Measurements from ENCODE around the gene HK2.
A peak's percentile ranks its signal among the peaks of the same experiment; 100 is the strongest.

HK2 gene

DNA sequence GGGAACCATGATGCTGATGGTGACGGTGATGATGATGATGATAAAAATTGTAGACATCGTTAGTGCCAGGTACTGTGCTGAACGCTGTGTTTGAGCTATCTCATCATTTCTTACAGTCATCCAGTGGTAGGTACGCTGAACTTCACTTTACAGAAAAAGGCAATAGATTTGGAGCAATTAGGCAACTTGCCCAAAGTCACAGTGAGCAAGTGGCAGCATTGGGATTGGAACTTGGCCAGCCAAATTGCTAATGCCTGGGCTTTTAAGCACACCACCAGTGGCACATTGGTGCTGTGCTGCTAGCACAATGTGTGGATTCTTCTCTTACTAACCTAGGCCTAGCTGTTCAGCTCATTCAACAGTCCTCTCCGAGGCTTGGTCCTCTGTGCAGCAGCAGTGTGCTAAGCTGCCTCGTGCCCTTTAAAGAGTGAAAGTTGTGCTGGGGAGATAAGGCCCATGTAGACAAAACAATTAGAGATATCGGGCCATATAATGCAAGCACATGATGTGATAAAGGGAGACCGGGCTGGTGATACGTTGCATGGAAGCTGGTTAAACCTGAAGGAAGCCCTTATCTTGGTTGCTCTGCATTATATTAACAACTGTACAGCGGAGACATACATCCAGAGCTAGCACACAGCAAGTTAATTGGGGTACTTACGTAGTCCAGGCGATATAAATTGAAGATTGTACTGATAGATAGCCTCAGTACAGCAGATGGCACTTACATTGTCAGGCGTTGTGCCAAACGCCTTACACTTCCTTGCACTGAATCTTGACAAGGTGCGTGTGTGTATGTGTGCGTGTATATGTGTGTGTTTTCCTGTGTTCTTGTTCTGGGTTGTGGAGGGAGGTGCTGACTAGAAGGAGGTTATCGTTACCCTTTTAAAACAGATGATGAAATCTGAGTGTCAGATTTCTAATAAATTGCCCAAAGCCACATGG lies 28.4 kb downstream of the HK2 start:
- peaks cover 26% of the 10 kb centered on the region for H3K4me1 Mint-ChIP-seq
- no peak overlapping the region for H3K4me3 Mint-ChIP-seq
- H3K36me3 Mint-ChIP-seq: peaks cover 3% of the 10 kb centered on the region
- H3K27ac Mint-ChIP-seq: no peak overlapping the region
- H3K9me3 Mint-ChIP-seq: no peaks in the 10 kb centered on the region
- H3K27me3 Mint-ChIP-seq: no peaks in the 10 kb centered on the region

DNA sequence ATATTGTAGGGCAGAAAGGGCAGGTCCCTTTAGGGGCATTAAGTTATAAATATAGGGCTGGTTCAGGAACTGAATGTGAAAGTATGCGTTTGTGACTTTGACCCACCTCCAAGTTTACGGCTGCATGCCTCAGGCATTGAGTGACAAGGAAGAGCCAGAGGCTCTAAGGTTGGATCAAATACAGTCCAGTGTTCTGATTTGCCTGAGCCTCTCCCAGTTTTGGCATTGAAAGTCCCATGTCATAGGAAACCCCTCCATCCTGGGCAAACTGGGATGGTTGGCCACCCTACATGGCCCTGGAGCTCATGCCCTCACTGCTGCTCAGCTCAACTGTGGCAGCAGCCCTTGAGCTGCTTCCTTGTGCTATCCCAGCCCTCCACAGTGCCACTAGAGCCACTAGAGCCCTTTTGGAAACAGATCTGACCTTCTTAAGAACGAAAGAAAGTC lies 29.9 kb downstream of the HK2 start:
- Mint-ChIP-seq H3K4me3 (no peak overlapping the region), H3K4me1 (peaks cover 30% of the 10 kb centered on the region)

DNA sequence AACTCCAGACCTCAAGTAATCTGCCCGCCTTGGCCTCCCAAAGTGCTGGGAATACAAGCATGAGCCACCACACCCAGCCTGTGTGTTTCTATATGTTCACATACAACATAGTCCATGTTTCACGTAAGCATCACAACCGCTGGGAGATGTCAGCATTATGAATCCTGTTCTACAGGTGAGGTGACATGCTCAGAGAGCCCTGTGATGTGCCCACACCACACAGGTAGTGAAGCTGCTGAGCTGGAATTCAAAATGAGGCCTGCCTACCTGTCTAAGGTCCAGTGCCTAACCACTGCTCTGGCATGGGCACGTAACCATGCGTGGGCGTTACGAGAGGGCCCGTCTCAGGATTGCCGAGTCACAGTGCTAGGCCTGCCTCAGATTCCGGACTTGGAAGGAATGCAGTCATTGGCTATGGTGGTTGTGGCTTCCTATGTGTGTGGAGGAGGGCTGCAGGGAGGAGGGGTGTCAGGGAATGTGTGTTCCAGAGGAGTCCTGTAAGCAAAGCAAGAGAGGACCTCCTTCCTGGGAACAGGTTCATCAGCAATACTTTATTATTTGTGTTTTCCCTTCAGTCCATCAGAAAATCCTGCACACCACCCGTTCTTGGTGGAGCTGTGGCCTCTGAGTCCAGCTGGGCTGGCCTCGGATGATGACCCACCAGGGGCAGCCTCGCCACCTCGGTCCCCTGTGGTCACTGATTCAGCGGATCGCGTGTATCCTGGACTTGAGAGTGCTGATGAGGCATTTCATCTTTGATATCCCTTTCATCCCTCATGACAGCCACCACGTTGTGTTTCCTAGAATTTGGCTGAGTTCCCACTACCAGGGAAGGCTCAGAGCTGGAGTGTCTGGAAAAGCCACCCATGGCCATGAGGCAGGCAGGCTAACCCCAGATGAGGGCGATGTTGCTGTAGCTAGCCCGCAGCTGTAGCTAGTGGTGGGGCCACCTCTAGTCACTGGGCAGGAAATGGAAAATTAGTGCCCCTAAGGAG lies 31.1 kb downstream of the HK2 start:
- H3K36me3 Mint-ChIP-seq: peaks cover 11% of the 10 kb centered on the region
- H3K9me3 Mint-ChIP-seq: no peaks in the 10 kb centered on the region
- H3K4me1 Mint-ChIP-seq: peaks cover 32% of the 10 kb centered on the region
- H3K27ac Mint-ChIP-seq: no peak overlapping the region
- no peak overlapping the region for H3K4me3 Mint-ChIP-seq
- H3K27me3 Mint-ChIP-seq: no peaks in the 10 kb centered on the region

More for the DNA sequence above, 29.9 kb downstream of the HK2 start:
- Mint-ChIP-seq H3K36me3 (peaks cover 8% of the 10 kb centered on the region), H3K27ac (no peak overlapping the region), H3K9me3 (no peaks in the 10 kb centered on the region), H3K27me3 (no peaks in the 10 kb centered on the region)

DNA sequence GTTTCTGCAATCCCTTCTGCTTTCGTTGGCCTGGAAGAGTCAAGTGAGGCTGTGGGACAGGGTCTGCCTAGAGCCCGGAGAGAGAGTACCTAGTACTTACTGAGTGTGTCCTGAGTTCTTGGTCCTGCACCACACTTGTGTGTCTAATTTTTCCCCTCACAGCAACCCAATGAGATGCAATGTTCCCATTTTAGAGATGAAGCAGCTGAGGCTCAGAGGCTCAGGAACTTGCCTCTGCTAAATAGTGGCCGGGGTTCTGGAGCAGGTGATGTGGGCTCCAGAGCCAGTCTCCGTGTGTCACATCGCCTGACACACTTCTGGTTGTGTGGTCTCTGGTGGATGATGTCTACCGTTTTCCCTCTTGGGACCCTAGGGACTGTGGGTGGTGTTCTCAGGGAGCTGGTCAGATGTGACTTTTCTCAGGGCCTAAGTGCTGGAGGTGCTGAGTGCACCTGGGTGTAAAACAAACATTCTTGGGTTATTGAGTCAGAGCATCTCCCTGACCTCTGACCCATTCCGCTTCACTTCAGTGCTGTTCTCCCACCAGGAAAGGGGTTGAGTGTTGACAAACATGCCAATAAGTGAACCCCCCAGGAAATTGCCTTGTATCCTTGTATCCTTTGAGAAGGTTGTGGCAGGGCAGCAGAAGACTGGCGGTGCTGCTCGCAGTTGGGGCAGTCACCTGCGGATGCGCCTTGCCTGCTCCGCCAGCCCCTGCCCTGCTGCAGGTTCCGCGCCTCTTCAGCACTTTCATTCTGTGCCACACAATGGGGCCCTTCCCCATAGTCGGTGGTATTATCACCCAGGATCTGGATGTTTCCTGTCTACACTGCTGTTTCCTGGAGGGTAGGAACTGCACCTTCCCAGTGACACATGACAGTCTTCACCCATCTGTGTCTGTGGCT lies 32.1 kb downstream of the HK2 start:
- peaks cover 11% of the 10 kb centered on the region for H3K36me3 Mint-ChIP-seq
- H3K9me3 Mint-ChIP-seq: no peaks in the 10 kb centered on the region
- no peaks in the 10 kb centered on the region for H3K27me3 Mint-ChIP-seq
- H3K27ac Mint-ChIP-seq: no peak overlapping the region
- H3K4me1 Mint-ChIP-seq: peaks cover 28% of the 10 kb centered on the region
- H3K4me3 Mint-ChIP-seq: no peak overlapping the region

DNA sequence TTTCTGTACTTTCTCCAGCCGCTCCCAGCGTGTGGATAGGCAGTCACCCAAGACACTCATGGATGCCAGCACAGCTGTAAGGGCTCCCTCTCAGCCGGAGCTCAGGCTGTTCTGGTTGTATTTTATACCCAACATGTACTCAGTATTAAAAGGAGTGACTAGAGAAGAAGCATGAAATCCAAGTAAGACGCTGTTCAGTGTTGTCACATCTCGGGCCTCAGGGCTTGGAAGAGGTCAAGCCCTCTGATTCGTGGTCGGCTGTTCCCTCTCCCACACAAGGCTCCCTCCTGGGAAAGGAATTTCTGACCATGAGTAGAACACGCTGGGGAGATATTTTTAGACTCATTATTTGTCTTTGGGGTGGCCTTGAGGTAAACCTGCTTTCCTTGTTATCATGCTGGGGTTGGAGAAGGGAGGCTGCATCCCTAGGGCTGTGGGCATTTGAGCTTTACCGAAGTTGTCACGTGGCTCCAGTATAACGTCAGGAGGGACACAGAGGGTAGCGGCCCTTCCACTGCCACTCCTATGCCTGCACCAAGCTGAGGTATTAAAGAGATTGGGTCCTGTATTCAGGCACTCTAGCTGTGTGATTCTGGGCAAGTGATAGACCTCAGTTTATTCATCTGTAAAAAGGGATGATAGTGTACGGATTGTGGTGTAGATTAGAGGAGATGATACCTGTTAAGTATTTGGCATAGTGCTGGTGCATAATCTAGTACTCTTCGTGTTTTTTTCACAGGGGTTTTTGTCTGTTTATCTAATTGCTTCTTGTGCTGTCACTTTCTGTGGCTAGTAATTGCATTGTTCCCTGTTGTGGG lies 34.1 kb downstream of the HK2 start:
- Mint-ChIP-seq H3K4me3 (no peak overlapping the region), H3K36me3 (peaks cover 11% of the 10 kb centered on the region), H3K27ac (no peak overlapping the region), H3K27me3 (no peaks in the 10 kb centered on the region), H3K4me1 (peaks cover 15% of the 10 kb centered on the region), H3K9me3 (no peaks in the 10 kb centered on the region)

DNA sequence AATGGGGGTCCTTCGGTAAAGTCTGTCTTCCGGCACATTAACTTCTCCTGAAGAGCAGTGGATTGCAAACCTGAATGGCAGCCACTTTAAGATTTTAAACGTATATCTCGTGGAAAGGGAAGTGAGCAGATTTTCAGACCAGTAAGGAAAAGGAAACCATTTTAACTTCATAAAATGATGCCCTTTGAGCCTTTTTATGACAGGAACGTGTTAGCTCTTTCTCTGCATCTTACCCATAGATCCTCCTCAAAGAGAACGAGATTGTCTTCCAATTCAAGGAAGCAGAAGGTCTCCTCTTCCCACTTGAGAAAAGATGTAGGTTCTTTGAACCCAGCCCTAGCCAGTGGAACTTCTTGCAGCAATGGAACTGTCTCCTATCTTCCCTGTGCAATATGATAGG lies 35.6 kb downstream of the HK2 start:
- no peaks in the 10 kb centered on the region for H3K9me3 Mint-ChIP-seq
- peaks cover 10% of the 10 kb centered on the region for H3K4me1 Mint-ChIP-seq
- peaks cover 9% of the 10 kb centered on the region for H3K36me3 Mint-ChIP-seq
- no peak overlapping the region for H3K27ac Mint-ChIP-seq
- no peak overlapping the region for H3K4me3 Mint-ChIP-seq
- H3K27me3 Mint-ChIP-seq: no peaks in the 10 kb centered on the region

DNA sequence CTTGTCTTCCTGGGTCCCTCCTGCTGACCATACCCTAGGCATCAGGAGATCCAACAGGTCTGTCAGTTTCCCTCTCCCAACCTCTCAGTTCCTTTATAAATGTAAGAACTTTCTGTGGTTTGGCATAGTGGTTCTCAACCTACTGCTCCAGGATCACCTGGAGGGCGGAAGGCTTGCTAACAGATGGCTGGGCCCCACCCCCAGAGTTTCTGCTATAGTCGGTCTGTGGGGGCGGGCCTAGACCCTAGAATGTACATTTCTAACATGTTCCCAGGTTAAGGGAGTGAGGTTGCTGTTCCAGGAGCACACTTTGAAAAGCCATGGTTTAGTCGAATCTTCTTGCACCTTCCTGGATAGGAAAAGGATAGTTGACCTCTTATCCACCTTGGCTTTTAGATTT lies 37.0 kb downstream of the HK2 start:
- Mint-ChIP-seq H3K27ac (no peak overlapping the region), H3K36me3 (peaks cover 9% of the 10 kb centered on the region), H3K9me3 (no peaks in the 10 kb centered on the region), H3K4me3 (no peak overlapping the region), H3K27me3 (no peaks in the 10 kb centered on the region), H3K4me1 (peaks cover 10% of the 10 kb centered on the region)

DNA sequence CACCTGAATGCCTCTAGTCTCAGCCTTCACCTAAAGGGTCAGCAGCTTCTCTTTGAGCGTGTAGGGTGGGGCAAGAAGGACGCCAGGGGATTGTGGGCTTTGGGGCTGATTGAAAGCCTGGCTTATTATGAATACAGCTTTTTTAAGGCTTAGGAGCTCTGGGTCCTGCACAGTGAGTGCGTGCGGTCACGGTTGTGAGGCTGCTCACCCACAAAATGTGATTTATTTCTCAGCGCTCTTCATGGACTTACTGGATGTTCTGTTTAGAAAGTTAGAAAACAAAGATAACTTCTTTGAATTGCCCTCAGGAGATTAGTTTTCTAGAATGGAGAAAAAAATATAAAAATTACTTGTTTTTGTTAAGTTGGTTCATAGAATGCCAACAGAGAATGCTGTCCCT lies 37.5 kb downstream of the HK2 start:
- Mint-ChIP-seq H3K9me3 (no peaks in the 10 kb centered on the region), H3K4me1 (peaks cover 13% of the 10 kb centered on the region), H3K4me3 (no peak overlapping the region), H3K27me3 (no peaks in the 10 kb centered on the region), H3K36me3 (peaks cover 11% of the 10 kb centered on the region), H3K27ac (no peak overlapping the region)

DNA sequence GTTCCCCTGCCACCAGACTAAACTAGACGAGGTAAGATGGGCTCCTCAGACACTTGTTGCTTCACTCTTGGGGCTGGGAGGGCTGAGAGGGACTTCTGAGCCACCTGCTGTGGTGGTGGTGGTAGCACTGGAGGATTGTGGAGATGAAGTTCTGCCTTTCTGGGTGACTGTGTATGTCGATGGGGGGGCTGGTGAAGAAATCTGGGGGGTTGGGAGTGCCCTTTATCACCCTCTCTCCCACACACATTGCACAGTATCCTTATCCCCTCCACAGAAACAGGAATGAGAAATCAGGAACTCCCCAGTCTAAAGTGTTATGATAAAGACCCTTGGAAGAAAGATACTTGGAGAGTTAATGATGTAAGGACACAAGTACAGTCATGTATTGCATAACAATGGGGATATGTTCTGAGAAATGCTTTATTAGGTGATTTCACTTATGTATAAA lies 38.5 kb downstream of the HK2 start:
- Mint-ChIP-seq H3K9me3 (no peaks in the 10 kb centered on the region), H3K4me1 (peaks cover 10% of the 10 kb centered on the region), H3K4me3 (no peak overlapping the region), H3K36me3 (peaks cover 8% of the 10 kb centered on the region), H3K27ac (peak overlapping the region; percentile 5), H3K27me3 (no peaks in the 10 kb centered on the region)

DNA sequence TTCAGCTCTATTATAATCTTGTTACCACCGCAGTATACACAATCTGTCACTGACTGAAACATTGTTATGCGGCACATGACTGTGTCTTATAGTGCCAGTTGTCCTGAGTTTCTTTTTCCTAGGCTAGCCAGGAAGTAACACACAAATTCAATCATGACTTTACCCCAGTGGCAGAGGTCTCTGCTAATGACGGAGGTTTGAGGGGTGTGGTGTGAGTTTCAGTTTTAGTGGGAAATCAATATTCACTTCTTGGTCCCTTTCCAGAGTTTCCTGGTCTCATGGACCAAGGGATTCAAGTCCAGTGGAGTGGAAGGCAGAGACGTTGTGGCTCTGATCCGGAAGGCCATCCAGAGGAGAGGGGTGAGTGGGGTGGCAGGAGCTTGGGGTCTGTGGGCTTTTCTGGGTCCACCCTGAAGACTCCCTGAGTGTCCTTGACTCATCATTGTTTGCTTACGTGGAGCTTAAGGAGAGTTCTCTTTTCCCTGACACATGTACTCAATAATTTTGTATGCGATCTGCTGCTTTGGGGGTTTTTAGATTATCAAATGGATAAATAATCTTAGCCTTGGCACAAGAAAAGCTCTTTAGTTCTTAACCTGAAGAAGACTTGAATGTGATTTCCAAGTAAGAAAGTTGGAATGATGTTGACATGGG lies 39.2 kb downstream of the HK2 start:
- H3K9me3 Mint-ChIP-seq: no peaks in the 10 kb centered on the region
- peaks cover 7% of the 10 kb centered on the region for H3K36me3 Mint-ChIP-seq
- H3K4me1 Mint-ChIP-seq: peaks cover 10% of the 10 kb centered on the region
- H3K27me3 Mint-ChIP-seq: no peaks in the 10 kb centered on the region
- H3K4me3 Mint-ChIP-seq: no peak overlapping the region
- H3K27ac Mint-ChIP-seq: no peak overlapping the region

DNA sequence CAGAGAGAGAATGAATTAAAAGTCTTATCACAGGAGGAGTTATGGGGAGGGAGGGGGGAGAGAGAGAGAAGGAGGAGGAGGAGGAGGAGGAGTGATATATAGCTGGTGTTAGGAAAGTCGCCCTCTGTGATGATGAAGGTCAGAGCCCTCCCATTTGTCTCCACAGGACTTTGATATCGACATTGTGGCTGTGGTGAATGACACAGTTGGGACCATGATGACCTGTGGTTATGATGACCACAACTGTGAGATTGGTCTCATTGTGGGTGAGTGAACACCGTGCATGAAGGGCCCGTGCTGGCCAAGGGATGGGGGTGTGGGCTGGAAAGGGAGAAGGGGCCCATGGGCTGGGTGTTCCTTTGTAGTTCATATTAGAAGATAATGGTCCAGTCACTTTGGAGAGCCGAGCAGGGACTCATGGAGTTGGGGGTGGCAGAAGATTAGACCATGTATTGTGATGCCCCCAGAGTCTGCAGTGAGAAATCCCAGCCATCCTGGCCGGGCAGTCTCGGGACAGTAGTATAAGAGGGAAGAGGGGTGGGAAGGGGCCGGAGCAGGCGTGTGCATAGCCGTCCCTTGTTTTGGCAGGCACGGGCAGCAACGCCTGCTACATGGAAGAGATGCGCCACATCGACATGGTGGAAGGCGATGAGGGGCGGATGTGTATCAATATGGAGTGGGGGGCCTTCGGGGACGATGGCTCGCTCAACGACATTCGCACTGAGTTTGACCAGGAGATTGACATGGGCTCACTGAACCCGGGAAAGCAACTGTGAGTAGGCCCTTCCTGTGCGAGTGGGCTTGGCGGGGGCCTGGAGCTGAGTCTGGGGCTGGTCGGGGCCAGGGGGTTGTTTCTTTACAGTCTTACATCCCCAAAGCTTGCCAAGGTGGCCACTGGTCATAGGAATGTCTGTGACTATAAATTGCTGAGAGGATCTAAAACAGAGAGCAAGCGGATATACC lies 40.0 kb downstream of the HK2 start:
- H3K27ac Mint-ChIP-seq: no peak overlapping the region
- H3K4me3 Mint-ChIP-seq: no peak overlapping the region
- H3K4me1 Mint-ChIP-seq: peaks cover 3% of the 10 kb centered on the region
- no peaks in the 10 kb centered on the region for H3K27me3 Mint-ChIP-seq
- H3K9me3 Mint-ChIP-seq: no peaks in the 10 kb centered on the region
- peaks cover 5% of the 10 kb centered on the region for H3K36me3 Mint-ChIP-seq

DNA sequence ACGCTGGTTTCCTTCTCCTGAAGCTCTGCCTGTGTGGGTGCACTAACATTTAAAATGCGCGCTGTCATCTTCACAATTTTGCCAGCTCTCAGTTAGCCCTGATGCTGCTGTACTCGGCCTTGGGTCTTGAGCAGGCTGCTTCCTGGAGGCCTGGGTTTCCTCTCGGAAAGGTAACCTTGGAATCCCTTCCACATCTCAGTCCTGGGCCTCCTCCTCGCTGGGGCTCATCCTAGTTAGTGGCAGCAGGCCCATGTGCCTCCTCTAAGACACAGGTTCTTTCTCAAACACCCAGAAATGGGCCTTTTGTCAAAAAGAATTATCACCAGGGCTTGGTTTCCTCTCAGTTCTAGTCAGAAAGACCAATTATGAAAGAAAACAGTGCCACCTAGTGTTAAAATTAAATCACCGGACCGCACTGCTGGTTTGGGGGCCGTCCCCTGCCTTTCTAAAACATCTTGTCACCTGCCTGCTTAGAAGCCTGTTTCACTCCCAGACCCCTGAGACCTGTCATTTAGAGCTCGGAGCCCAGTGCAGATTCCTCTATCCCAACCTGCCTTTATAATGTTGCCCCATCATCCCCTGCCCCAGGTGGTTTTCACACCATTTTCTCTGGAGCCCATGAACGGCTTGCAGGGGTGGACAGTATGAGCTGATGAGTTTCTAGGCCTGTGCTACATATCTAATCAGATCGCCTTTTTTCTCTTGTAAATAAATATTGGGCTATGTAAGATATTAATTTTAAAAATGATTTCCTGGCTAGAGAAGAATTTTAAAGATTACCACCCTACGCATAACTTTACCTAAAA lies 42.4 kb downstream of the HK2 start:
- H3K36me3 Mint-ChIP-seq: peaks cover 16% of the 10 kb centered on the region
- no peaks in the 10 kb centered on the region for H3K9me3 Mint-ChIP-seq
- no peak overlapping the region for H3K4me3 Mint-ChIP-seq
- H3K27me3 Mint-ChIP-seq: no peaks in the 10 kb centered on the region
- H3K27ac Mint-ChIP-seq: no peak overlapping the region
- H3K4me1 Mint-ChIP-seq: peaks cover 3% of the 10 kb centered on the region
